NCI-H1105 (cell line): ENCODE data around the gene HSFX3.
A peak's percentile ranks its signal among the peaks of the same experiment; 100 is the strongest.
"Not testable (repeated sequence)": the region's sequence is repeated elsewhere in the genome, so short reads cannot be mapped to it uniquely, and the experiment has no call there.

Source experiments
- DNase-seq: peaks from one replicate; lab custom pipeline; 2025; lab: John Stamatoyannopoulos, UW

HSFX3 gene

GRCh38 chrX:149517308-149517707 is 32.4 kb downstream of the HSFX3 start:
- DNase-seq = no peak

- DNase-seq = no peak
These were observed 33.1 kb downstream of the HSFX3 start for GRCh38 chrX:149516604-149517003.

- no peak for DNase-seq
These were observed 33.6 kb downstream of the HSFX3 start for GRCh38 chrX:149515954-149516602.

- no peak for DNase-seq
These were observed 35.8 kb downstream of the HSFX3 start for GRCh38 chrX:149513825-149514428.

- peak; percentile 13 for DNase-seq
These were observed 37.4 kb downstream of the HSFX3 start for GRCh38 chrX:149512225-149512885.

- DNase-seq = no peak
These were observed 38.6 kb downstream of the HSFX3 start for GRCh38 chrX:149511081-149511480.

GRCh38 chrX:149510386-149510785 is 39.3 kb downstream of the HSFX3 start:
- no peak for DNase-seq

GRCh38 chrX:149508467-149508866 is 41.3 kb downstream of the HSFX3 start:
- DNase-seq = no peak

- no peak for DNase-seq
These were observed 43.4 kb downstream of the HSFX3 start for GRCh38 chrX:149506349-149506748.

GRCh38 chrX:149505671-149506070 is 44.1 kb downstream of the HSFX3 start:
- no peak for DNase-seq

GRCh38 chrX:149504915-149505651 is 44.6 kb downstream of the HSFX3 start, which contains the start of gene IDS:
IDS (minus strand) TSS chrX:149505306; CDS start chrX:149505137, 169 bp downstream.
- DNase-seq = peak; percentile 96

GRCh38 chrX:149504226-149504914 is 45.4 kb downstream of the HSFX3 start:
- peak; percentile 21 for DNase-seq

GRCh38 chrX:149503446-149503845 is 46.3 kb downstream of the HSFX3 start:
- DNase-seq = not testable (repeated sequence)

- not testable (repeated sequence) for DNase-seq
These were observed 46.8 kb downstream of the HSFX3 start for GRCh38 chrX:149502923-149503322.

GRCh38 chrX:149499766-149500165 is 50.0 kb downstream of the HSFX3 start:
- no peak for DNase-seq

- DNase-seq = no peak
These were observed 51.0 kb downstream of the HSFX3 start for GRCh38 chrX:149498767-149499166.
